Measurements from ENCODE around the gene ANKH.
"Not testable (repeated sequence)": the region's sequence is repeated elsewhere in the genome, so short reads cannot be mapped to it uniquely, and the experiment has no call there.

ANKH gene

DNA sequence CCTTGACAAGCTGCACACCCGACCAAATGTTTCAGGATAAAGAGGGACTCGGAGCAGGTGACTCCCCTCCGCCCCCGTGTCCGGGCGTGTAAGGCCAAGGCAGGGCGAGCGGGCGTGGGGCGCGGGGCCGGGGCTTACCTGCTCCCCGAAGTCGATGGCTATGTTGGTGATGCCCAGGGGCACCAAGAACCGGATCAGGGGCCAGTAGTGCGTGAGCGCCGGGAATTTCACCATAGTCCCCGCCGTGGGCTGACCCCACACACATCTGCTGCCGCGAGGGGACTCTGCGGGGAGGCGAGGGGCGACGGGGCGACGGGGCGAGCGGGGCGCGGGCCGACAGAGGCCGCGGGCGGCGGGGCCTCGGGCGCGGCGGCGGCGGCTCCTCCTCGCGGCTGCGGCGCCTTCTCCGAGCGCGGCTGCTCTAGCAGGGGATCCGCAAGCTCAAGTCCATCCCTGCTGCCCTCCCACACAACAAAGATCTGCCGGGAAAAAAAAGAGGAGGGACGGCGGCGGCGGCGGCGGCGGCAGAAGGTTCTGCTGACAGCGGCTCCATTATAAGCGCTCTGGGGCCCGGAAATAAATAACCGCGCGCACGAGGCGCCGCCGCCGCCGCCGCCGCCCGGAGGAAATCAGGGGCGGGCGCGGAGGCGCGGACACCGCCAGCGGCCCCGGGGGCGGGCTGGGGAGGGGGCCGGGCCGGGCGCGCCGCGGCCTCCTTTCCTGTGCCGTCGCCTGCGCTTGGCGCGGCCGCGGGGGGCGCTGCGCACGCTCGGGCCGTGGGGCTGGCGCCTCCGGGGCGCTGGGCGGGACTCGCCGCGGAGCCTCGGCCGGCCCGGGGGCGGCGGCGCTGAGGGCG is at the start of gene ANKH:
Gene ANKH, minus strand, starts transcription at position 565 of the 856 bp plus-strand sequence. Its CDS starts 331 bp downstream, at position 234.
- DNase-seq = peak; percentile 79
- in situ Hi-C loops (cut with HindIII; ENCODE audit: low pct_ligation_motif_present, low pct_unique_long_range_greater_than_20kb, low sequenced_read_pairs) = no loop called here

DNA sequence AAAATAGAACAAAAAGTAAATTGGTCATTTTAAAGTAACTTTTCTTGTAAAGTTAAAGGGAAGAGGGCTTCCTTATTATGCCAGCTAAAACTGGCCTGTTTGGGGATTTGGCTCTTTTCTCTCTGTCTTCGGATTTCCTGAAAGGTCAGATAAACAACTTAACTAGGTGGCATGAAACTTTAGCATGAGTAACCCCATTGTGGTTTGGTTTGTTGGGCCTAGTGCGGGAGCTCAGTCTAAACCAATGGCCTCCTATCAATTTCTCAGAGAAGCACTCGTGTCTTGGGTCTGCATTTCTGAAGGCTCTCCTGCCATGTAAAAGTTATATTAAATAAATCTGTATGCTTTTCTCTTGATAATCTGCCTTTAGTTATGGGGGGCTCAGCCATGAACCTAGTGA is 48.5 kb upstream of the ANKH start:
- in situ Hi-C loops (cut with HindIII; ENCODE audit: low pct_ligation_motif_present, low pct_unique_long_range_greater_than_20kb, low sequenced_read_pairs) = no loop called here
- no peak for DNase-seq

- DNase-seq; in situ Hi-C loops (cut with HindIII; ENCODE audit: low pct_ligation_motif_present, low pct_unique_long_range_greater_than_20kb, low sequenced_read_pairs): not testable (repeated sequence)
These were observed 47.5 kb upstream of the ANKH start for GRCh38 chr5:14919106-14919505.

- no peak for DNase-seq
- in situ Hi-C loops (cut with HindIII; ENCODE audit: low pct_ligation_motif_present, low pct_unique_long_range_greater_than_20kb, low sequenced_read_pairs) = no loop called here
These were observed 46.1 kb upstream of the ANKH start for GRCh38 chr5:14917719-14918118.

DNA sequence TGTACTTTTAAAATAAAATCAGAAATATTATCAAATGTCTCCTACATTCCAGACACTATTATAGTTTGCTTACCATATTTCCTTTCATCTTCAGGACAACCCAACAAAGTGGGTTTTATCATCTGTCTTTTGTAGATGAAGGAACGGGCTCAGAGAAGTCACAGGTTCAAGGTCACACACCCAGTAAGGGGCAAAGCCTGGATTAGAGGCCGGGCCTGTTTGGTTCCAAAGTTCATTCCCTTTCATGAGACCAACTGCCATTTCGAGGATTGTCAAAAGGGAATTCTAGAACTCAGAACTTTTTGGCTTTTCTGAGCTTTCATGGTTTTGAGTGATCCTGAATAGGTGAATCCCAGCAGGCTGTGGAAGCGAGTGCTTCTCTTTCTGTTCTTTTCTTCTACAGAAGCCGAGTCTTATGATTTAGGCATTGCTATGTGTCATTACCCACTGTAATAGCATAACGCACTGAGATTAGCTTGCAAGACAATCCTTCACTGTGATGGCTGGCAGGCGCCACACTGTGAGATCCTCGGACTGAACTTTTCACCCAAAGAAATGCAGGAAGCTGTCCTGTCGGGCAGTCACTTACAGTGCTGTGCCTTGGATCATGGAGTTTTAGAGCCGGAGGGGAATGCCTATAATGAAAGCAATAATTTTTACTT is 43.8 kb upstream of the ANKH start:
- in situ Hi-C loops (cut with HindIII; ENCODE audit: low pct_ligation_motif_present, low pct_unique_long_range_greater_than_20kb, low sequenced_read_pairs) = no loop called here
- no peak for DNase-seq

DNA sequence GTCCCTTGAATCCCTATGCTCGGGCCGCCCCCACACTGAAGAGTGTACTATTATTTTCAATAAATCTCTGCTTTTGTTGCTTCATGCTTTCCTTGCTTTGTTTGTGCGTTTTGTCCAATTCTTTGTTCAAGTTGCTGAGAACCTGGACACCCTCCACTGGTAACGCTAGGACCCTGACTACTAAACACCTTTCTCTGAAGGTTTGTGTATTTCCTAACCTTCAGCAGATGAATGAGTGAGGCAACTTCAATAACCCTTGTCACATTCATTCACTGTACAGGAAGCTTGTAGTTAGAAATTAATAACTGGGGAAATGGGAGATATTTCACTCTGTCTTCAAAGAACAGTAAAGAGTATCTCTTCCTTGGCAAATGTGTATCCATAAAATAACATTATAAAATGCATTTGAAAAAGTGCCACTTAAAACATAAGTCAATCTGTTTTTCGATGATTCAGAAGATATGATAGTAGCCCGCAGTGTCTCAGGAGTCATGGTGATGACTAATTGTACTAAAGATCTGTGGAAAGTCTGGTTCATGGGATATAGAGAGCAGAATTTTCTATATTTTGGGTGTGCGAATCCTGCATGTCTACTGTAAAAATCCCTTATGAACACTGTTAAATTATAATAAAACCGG is 43.2 kb upstream of the ANKH start:
- DNase-seq = no peak
- in situ Hi-C loops (cut with HindIII; ENCODE audit: low pct_ligation_motif_present, low pct_unique_long_range_greater_than_20kb, low sequenced_read_pairs) = no loop called here

- DNase-seq = no peak
These were observed 42.6 kb upstream of the ANKH start for GRCh38 chr5:14914193-14914592.

GRCh38 chr5:14913096-14913495 is 41.5 kb upstream of the ANKH start:
- in situ Hi-C loops (cut with HindIII; ENCODE audit: low pct_ligation_motif_present, low pct_unique_long_range_greater_than_20kb, low sequenced_read_pairs) = no loop called here
- no peak for DNase-seq

More at GRCh38 chr5:14914193-14914592, 42.6 kb upstream of the ANKH start:
- in situ Hi-C loops (cut with HindIII; ENCODE audit: low pct_ligation_motif_present, low pct_unique_long_range_greater_than_20kb, low sequenced_read_pairs) = no loop called here

- no peak for DNase-seq
- in situ Hi-C loops (cut with HindIII; ENCODE audit: low pct_ligation_motif_present, low pct_unique_long_range_greater_than_20kb, low sequenced_read_pairs) = no loop called here
These were observed 40.6 kb upstream of the ANKH start for GRCh38 chr5:14912206-14912605.

DNA sequence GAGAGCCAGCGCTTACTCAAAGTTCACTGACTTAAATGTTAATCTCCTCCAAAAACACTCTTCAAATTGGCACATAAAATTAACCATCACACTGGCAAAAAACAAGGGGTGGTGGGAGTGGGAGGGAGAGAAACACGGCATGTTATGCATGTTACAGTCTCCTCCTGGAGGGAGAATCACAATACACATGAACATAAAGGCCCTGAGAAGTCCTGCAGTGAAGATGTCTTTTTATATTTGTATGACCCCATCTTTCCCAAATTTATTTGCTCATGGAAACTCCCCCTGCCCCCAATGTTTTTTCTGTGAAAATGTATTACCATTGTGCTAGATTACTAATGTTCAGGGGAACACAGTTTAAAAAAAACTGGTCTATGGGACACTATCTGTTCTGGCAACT is 37.8 kb upstream of the ANKH start:
- no peak for DNase-seq
- in situ Hi-C loops (cut with HindIII; ENCODE audit: low pct_ligation_motif_present, low pct_unique_long_range_greater_than_20kb, low sequenced_read_pairs) = no loop called here

DNA sequence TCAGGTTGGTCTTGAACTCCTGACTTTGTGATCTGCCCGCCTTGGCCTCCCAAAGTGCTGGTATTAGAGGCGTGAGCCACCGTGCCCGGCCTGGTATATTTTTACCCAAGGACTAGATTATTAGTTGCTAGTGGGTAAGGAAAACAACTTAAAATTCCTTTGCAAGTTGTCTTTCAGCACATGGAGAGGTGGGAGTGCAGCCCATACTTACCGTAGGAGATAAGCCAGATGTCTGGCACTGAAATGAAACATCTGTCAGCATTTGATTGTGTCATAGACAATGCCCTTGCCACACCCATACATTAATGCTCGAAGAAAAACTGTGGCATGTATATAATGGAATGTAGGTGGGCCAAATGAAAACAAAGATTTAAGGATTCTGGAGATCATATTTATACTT is 36.6 kb upstream of the ANKH start:
- in situ Hi-C loops (cut with HindIII; ENCODE audit: low pct_ligation_motif_present, low pct_unique_long_range_greater_than_20kb, low sequenced_read_pairs) = no loop called here
- no peak for DNase-seq

DNA sequence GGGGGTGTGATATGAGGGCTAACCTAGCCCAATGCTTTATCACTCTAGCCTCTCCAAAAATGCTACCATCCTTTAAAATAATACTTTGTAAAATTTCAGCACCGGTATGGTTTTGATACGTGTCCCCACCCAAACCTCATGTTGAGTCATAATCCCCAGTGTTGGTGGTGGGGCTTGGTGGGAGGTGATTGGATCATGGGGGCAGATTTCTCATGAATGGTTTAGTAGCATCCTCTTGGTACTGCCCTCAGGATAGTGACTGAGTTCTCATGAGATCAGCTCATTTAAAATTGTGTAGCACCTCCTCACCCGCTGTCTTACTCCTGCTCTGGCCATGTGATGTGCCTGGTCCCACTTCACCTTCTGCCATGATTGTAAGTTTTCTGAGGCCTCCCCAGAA is 35.0 kb upstream of the ANKH start:
- DNase-seq = no peak
- in situ Hi-C loops (cut with HindIII; ENCODE audit: low pct_ligation_motif_present, low pct_unique_long_range_greater_than_20kb, low sequenced_read_pairs) = no loop called here

- in situ Hi-C loops (cut with HindIII; ENCODE audit: low pct_ligation_motif_present, low pct_unique_long_range_greater_than_20kb, low sequenced_read_pairs) = no loop called here
- no peak for DNase-seq
These were observed 31.4 kb upstream of the ANKH start for GRCh38 chr5:14902826-14903560.

GRCh38 chr5:14901462-14902051 is 30.0 kb upstream of the ANKH start:
- in situ Hi-C loops (cut with HindIII; ENCODE audit: low pct_ligation_motif_present, low pct_unique_long_range_greater_than_20kb, low sequenced_read_pairs) = no loop called here
- no peak for DNase-seq

DNA sequence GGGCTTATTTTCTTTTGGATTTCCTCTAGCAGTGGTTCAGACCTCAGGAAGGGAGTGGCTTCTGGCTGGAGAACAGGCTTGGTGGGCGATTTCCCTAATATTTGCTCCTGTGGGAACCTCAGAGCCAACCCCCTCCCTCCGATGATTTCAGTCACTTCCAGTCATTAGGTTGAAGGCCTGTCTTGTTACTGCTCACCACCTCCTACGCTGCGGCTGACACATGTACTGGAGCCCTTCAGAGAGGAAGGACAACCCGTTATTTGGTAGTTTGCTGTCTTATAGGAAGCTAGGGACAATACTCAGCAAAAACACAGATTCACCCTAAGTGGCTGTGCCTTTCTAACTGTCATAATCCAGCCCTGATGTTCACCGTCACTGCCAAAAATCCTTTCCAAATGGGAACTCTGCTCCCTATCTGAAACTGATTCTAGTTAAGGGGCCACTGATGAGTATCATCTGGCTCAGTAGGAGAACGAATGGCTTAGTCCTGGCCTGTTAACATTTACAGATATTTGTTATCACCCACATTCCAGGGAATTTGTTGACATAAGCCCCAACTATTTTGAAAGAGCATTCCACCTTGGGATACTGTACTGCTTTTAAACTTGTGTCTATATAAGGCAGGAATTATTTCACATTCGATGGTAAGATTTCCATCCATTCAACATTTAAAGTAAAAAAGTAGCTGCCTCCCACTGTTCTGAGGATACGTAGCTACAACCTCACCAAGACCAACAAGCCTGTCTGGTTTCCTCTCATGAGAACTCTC is 29.3 kb upstream of the ANKH start:
- in situ Hi-C loops (cut with HindIII; ENCODE audit: low pct_ligation_motif_present, low pct_unique_long_range_greater_than_20kb, low sequenced_read_pairs) = no loop called here
- no peak for DNase-seq

- in situ Hi-C loops (cut with HindIII; ENCODE audit: low pct_ligation_motif_present, low pct_unique_long_range_greater_than_20kb, low sequenced_read_pairs) = no loop called here
- DNase-seq = no peak
These were observed 24.6 kb upstream of the ANKH start for GRCh38 chr5:14896131-14896530.

GRCh38 chr5:14895301-14895700 is 23.7 kb upstream of the ANKH start:
- in situ Hi-C loops (cut with HindIII; ENCODE audit: low pct_ligation_motif_present, low pct_unique_long_range_greater_than_20kb, low sequenced_read_pairs) = no loop called here
- no peak for DNase-seq

- DNase-seq = no peak
- in situ Hi-C loops (cut with HindIII; ENCODE audit: low pct_ligation_motif_present, low pct_unique_long_range_greater_than_20kb, low sequenced_read_pairs) = no loop called here
These were observed 23.2 kb upstream of the ANKH start for GRCh38 chr5:14894748-14895147.

Measured in ACHN (cell line).